ENCODE data around the gene ELFN2. TPM values are rescaled to one million over a fixed set of nuclear protein-coding genes. Genes with fewer than 3 reads are reported as not detected.

ELFN2 gene
- total RNA-seq, 2 experiments from 2014 or later = 0.28 to 0.38 TPM

- ChIA-PET POLR2A (interaction anchor here (0.9 kb wide), 1 partner anchor 15 kb away, joined by 3 read pairs; no protein-coding TSS in a partner anchor), CTCF (interaction anchor here (0.8 to 1.1 kb wide), 2 partner anchors 133 to 148 kb away, joined by 3 to 4 read pairs; no protein-coding TSS in a partner anchor)
- no peak for DNase-seq
- Mint-ChIP-seq H3K27ac (no peak overlapping the region), H3K4me3 (no peak overlapping the region), H3K9me3 (no peaks in the 10 kb centered on the region), H3K27me3 (peaks cover 60% of the 10 kb centered on the region), H3K4me1 (no peaks in the 10 kb centered on the region), H3K36me3 (ENCODE audit: low read depth) (no peaks in the 10 kb centered on the region)
These were observed 102.8 kb downstream of the ELFN2 start for GRCh38 chr22:37324340-37325038.

- H3K27ac Mint-ChIP-seq = no peak overlapping the region
- POLR2A ChIA-PET = no interaction called here
- no peaks in the 10 kb centered on the region for H3K9me3 Mint-ChIP-seq
- no peaks in the 10 kb centered on the region for H3K36me3 Mint-ChIP-seq (ENCODE audit: low read depth)
- no peak for DNase-seq
- CTCF ChIA-PET = interaction anchor here (0.9 kb wide), 1 partner anchor 134 kb away, joined by 3 read pairs; no protein-coding TSS in a partner anchor
- H3K27me3 Mint-ChIP-seq = peaks cover 36% of the 10 kb centered on the region
- peaks cover 6% of the 10 kb centered on the region for H3K4me1 Mint-ChIP-seq
- H3K4me3 Mint-ChIP-seq = no peak overlapping the region
These were observed 106.3 kb downstream of the ELFN2 start for GRCh38 chr22:37320726-37321677.

GRCh38 chr22:37319469-37319868 is 107.8 kb downstream of the ELFN2 start:
- no peak for DNase-seq
- H3K27ac Mint-ChIP-seq = no peak overlapping the region
- H3K36me3 Mint-ChIP-seq (ENCODE audit: low read depth) = peaks cover 2% of the 10 kb centered on the region
- H3K27me3 Mint-ChIP-seq = peaks cover 30% of the 10 kb centered on the region
- H3K9me3 Mint-ChIP-seq = no peaks in the 10 kb centered on the region
- POLR2A ChIA-PET = no interaction called here
- CTCF ChIA-PET = no interaction called here
- peaks cover 16% of the 10 kb centered on the region for H3K4me1 Mint-ChIP-seq
- no peak overlapping the region for H3K4me3 Mint-ChIP-seq

- Mint-ChIP-seq H3K9me3 (no peaks in the 10 kb centered on the region), H3K4me1 (peaks cover 25% of the 10 kb centered on the region), H3K4me3 (no peak overlapping the region), H3K27me3 (peaks cover 21% of the 10 kb centered on the region), H3K36me3 (ENCODE audit: low read depth) (peaks cover 9% of the 10 kb centered on the region), H3K27ac (no peak overlapping the region)
- no peak for DNase-seq
- POLR2A ChIA-PET = interaction anchor here (1.5 to 3.3 kb wide), 3 partner anchors 9 to 140 kb away, joined by 4 to 17 read pairs (median 6); no protein-coding TSS in a partner anchor
- CTCF ChIA-PET = interaction anchor here (0.7 to 4.5 kb wide), 7 partner anchors 36 to 274 kb away, joined by 3 to 53 read pairs (median 4); partner anchors contain the start of gene CYTH4
These were observed 108.7 kb downstream of the ELFN2 start for GRCh38 chr22:37318364-37319109.

Other genes with a start within 250 kb of the ELFN2 start
- gene C1QTNF6, start 239.2 kb downstream of the ELFN2 start, total RNA-seq = 10 to 100 TPM; 10.2 to 10.3 TPM
- gene SSTR3, start 215.0 kb downstream of the ELFN2 start, total RNA-seq = 1 to 10 TPM; 3.4 to 3.9 TPM
- 1,000 to 10,000 TPM in 1 of 2 experiments, 100 to 1,000 TPM in 1; 984 to 1,005 TPM for gene RAC2, start 183.2 kb downstream of the ELFN2 start, total RNA-seq
- 100 to 1,000 TPM; 114 to 126 TPM for gene CYTH4, start 145.0 kb downstream of the ELFN2 start, total RNA-seq
- gene MFNG, start 58.9 kb upstream of the ELFN2 start, total RNA-seq = 100 to 1,000 TPM; 200 to 203 TPM
- under 1 TPM in 1 of 2 experiments, not detected in 1; 0.08 TPM for gene CARD10, start 91.9 kb upstream of the ELFN2 start, total RNA-seq
- 1 to 10 TPM in 1 of 2 experiments, under 1 TPM in 1; 0.95 to 1.1 TPM for gene CDC42EP1, start 133.0 kb upstream of the ELFN2 start, total RNA-seq
- not detected for gene LGALS2, start 152.6 kb upstream of the ELFN2 start, total RNA-seq
- gene GGA1, start 181.4 kb upstream of the ELFN2 start, total RNA-seq = 10 to 100 TPM; 59.5 to 64.4 TPM
- 100 to 1,000 TPM; 161 to 162 TPM for gene SH3BP1, start 212.2 kb upstream of the ELFN2 start, total RNA-seq
- 10 to 100 TPM; 19.1 to 21.6 TPM for gene PDXP, start 231.2 kb upstream of the ELFN2 start, total RNA-seq
- gene LGALS1, start 248.2 kb upstream of the ELFN2 start, total RNA-seq = 1,000 to 10,000 TPM; 2,209 to 2,240 TPM